Measurements from ENCODE around the gene DAB1. TPM values are rescaled to one million over a fixed set of nuclear protein-coding genes. Genes with fewer than 3 reads are reported as not detected.

DAB1 gene
- total RNA-seq, 6 experiments from 2014 or later: 0.13 to 1.2 (median 0.23) TPM

DNA sequence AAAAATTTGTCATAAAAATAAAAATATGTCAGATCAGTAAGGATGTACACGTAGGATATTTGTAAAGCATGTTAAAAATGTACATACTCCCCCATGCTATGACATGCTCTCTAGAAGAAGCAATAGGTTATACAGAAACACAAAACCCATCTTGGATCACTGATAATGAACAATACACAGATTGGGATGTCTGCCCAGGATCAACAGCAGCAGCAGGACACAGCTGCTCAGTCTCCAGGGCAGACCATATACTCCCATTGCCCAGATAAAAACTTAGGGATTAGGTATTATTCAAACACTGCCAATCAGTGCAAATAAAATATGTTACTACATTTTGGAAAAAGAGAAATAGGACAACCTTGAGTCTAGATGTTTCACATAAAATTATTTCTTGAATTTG, 39.0 kb downstream of the DAB1 start:
- H3K36me3 Mint-ChIP-seq (ENCODE audit: low read depth): no peaks in the 10 kb centered on the region
- peaks cover 2% of the 10 kb centered on the region; the same call in 1 of the 2 replicates for H3K27me3 Mint-ChIP-seq (ENCODE audit: insufficient read depth)
- no peak overlapping the region for H3K27ac Mint-ChIP-seq
- DNase-seq: no peak
- TF ChIP-seq, protein P1, sequence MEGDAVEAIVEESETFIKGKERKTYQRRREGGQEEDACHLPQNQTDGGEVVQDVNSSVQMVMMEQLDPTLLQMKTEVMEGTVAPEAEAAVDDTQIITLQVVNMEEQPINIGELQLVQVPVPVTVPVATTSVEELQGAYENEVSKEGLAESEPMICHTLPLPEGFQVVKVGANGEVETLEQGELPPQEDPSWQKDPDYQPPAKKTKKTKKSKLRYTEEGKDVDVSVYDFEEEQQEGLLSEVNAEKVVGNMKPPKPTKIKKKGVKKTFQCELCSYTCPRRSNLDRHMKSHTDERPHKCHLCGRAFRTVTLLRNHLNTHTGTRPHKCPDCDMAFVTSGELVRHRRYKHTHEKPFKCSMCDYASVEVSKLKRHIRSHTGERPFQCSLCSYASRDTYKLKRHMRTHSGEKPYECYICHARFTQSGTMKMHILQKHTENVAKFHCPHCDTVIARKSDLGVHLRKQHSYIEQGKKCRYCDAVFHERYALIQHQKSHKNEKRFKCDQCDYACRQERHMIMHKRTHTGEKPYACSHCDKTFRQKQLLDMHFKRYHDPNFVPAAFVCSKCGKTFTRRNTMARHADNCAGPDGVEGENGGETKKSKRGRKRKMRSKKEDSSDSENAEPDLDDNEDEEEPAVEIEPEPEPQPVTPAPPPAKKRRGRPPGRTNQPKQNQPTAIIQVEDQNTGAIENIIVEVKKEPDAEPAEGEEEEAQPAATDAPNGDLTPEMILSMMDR (IDR thresholded peaks at IDR 0.05): no peak
- H3K9me3 Mint-ChIP-seq: peaks cover 7% of the 10 kb centered on the region
- no peaks in the 10 kb centered on the region for H3K4me1 Mint-ChIP-seq (ENCODE audit: low read depth)
- H3K4me3 Mint-ChIP-seq: no peak overlapping the region

GRCh38 chr1:57384284-57384683, 39.6 kb downstream of the DAB1 start:
- Mint-ChIP-seq H3K9me3 (peaks cover 7% of the 10 kb centered on the region), H3K36me3 (ENCODE audit: low read depth) (no peaks in the 10 kb centered on the region), H3K4me1 (ENCODE audit: low read depth) (no peaks in the 10 kb centered on the region), H3K4me3 (no peak overlapping the region), H3K27me3 (ENCODE audit: insufficient read depth) (peaks cover 2% of the 10 kb centered on the region; the same call in 1 of the 2 replicates), H3K27ac (no peak overlapping the region)
- no peak for DNase-seq
- TF ChIP-seq, protein P1 (IDR thresholded peaks at IDR 0.05): no peak

DNA sequence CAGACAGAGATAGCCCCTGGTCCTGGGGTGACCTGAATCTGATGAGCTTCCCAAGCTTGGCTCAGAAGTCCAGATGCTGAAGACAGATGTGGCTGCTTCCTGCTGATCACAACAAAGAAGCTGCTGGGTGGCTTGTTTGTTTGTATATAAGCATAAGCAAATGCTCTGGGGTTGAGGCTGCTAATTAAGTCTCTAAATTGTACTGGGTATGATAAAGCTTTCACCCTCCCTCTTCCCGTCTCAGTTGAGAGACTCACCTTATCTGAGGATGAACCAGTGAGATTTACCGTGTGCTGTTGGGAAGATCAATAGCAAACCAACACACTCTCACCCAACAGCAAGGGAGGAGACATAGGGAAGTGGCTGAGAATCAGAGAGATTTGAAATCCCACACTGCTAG, 42.0 kb downstream of the DAB1 start:
- no peak overlapping the region for H3K27ac Mint-ChIP-seq
- H3K9me3 Mint-ChIP-seq: peaks cover 13% of the 10 kb centered on the region
- H3K4me3 Mint-ChIP-seq: no peak overlapping the region
- DNase-seq: no peak
- TF ChIP-seq, protein P1 (IDR thresholded peaks at IDR 0.05): no peak
- peaks cover 2% of the 10 kb centered on the region; the same call in 1 of the 2 replicates for H3K27me3 Mint-ChIP-seq (ENCODE audit: insufficient read depth)
- H3K4me1 Mint-ChIP-seq (ENCODE audit: low read depth): no peaks in the 10 kb centered on the region
- no peaks in the 10 kb centered on the region for H3K36me3 Mint-ChIP-seq (ENCODE audit: low read depth)

DNA sequence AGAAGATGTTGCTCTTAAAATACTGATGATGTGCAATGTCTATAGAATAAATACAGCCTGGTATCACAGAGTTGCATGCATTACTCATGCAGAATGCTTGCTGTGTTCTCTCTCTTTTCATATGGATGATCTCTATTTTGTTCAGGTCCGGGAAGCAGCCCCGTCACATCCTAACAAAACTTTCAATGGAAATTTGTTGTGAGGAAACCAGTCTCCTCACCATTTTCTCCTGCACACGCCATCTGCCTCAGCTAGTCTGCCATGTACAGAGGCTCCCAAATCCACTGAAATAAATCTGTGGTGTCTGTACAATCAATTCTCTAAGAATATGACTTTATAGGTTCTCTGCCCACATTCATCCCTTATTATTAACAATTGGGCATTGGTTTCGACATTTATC, 42.4 kb downstream of the DAB1 start:
- Mint-ChIP-seq H3K36me3 (ENCODE audit: low read depth) (no peaks in the 10 kb centered on the region), H3K9me3 (peaks cover 16% of the 10 kb centered on the region), H3K27ac (no peak overlapping the region), H3K27me3 (ENCODE audit: insufficient read depth) (no peaks in the 10 kb centered on the region), H3K4me1 (ENCODE audit: low read depth) (no peaks in the 10 kb centered on the region), H3K4me3 (no peak overlapping the region)
- TF ChIP-seq, protein P1 (IDR thresholded peaks at IDR 0.05): no peak
- no peak for DNase-seq

DNA sequence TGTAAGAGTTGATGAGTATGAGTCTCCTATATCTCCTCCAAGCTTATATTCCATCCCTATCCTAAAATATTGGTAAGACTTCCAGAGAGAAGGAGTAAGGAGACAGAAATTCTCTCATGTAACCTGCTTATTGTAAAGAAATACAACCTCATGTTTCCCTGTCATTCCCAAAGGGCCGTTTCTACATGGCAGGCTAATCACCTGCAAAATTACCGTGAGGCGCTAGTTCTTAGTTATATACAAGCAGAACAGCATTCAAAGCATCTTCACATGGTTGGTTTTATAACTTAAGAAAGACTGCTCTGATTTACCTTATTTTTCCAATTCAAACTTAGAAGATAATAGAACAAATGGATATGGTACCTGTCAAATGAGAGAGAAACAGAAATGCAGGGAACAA, 42.9 kb downstream of the DAB1 start:
- no peak for DNase-seq
- Mint-ChIP-seq H3K9me3 (peaks cover 21% of the 10 kb centered on the region), H3K4me1 (ENCODE audit: low read depth) (no peaks in the 10 kb centered on the region), H3K27ac (no peak overlapping the region), H3K4me3 (no peak overlapping the region), H3K27me3 (ENCODE audit: insufficient read depth) (no peaks in the 10 kb centered on the region), H3K36me3 (ENCODE audit: low read depth) (no peaks in the 10 kb centered on the region)
- TF ChIP-seq, protein P1 (IDR thresholded peaks at IDR 0.05): no peak

DNA sequence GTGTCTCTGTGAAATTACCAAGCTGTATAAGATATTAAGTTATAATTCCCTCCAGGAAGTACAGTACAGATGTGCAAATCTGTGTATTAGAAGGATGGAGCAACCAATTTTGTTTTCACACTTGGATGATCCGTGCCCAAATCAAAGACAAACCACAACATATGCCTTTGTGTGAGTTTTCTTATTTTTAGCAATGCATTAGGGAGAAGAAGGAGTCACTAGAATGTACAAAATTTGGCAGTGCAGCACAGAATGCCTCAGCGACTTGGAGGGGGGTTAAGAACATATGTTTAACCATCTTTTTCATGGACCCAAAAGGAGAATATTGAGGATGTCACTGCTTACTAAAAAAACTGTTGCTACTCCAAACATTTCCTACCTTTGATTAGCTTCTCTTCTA, 45.3 kb downstream of the DAB1 start:
- DNase-seq: no peak
- H3K27me3 Mint-ChIP-seq (ENCODE audit: insufficient read depth): no peaks in the 10 kb centered on the region
- H3K4me3 Mint-ChIP-seq: no peak overlapping the region
- H3K4me1 Mint-ChIP-seq (ENCODE audit: low read depth): no peaks in the 10 kb centered on the region
- no peak overlapping the region for H3K27ac Mint-ChIP-seq
- H3K36me3 Mint-ChIP-seq (ENCODE audit: low read depth): no peaks in the 10 kb centered on the region
- TF ChIP-seq, protein P1 (IDR thresholded peaks at IDR 0.05): no peak
- peaks cover 23% of the 10 kb centered on the region for H3K9me3 Mint-ChIP-seq

All from HFFc6 (cell line).